ENCODE results near the gene PHF13. TPM values are rescaled to one million over a fixed set of nuclear protein-coding genes. Genes with fewer than 3 reads are reported as not detected.
"Not testable (repeated sequence)": the region's sequence is repeated elsewhere in the genome, so short reads cannot be mapped to it uniquely, and the experiment has no call there.

The PHF13 gene
- total and polyA plus RNA-seq, 5 experiments from 2014 or later, result 1.4 to 8.5 (median 4.3) TPM

GRCh38 chr1:6596886-6597776 lies 16.4 kb upstream of the PHF13 start:
- ATAC-seq, result no peak
- DNase-seq, result no peak
- H3K4me1 Mint-ChIP-seq, result peaks cover 19 to 69% (median 61%) of the 10 kb centered on the region in 4 donors
- peak overlapping the region in 4 of 10 donors; percentile 11 to 29 (median 24) for H3K4me3 Mint-ChIP-seq
- H3K27ac Mint-ChIP-seq, result peak overlapping the region in 5 of 10 donors; percentile 31 to 56 (median 41)
- H3K27me3 Mint-ChIP-seq, result no peaks in the 10 kb centered on the region
- no peaks in the 10 kb centered on the region for H3K9me3 Mint-ChIP-seq
- peaks cover 0 to 52% (median 4%) of the 10 kb centered on the region in 3 donors for H3K36me3 Mint-ChIP-seq
- POLR2A ChIA-PET, result interaction anchor here (0.9 to 1.7 kb wide), 3 partner anchors 9 to 43 kb away, joined by 3 to 7 read pairs (median 5); partner anchors contain the start of gene NOL9

GRCh38 chr1:6597777-6598131 lies 15.8 kb upstream of the PHF13 start:
- Mint-ChIP-seq H3K36me3 (peaks cover 0 to 52% (median 4%) of the 10 kb centered on the region in 3 donors), H3K27ac (peak overlapping the region in 2 of 10 donors; percentile 31 to 62), H3K4me3 (peak overlapping the region in 6 of 10 donors; percentile 9 to 99 (median 24))

GRCh38 chr1:6599141-6599975 lies 14.2 kb upstream of the PHF13 start:
- Mint-ChIP-seq H3K27ac (peak overlapping the region; percentile 71 to 98 (median 90)), H3K27me3 (no peaks in the 10 kb centered on the region), H3K9me3 (no peaks in the 10 kb centered on the region), H3K36me3 (peaks cover 0 to 39% (median 4%) of the 10 kb centered on the region in 3 donors), H3K4me3 (peak overlapping the region; percentile 96 to 99 (median 99)), H3K4me1 (peaks cover 24 to 67% (median 65%) of the 10 kb centered on the region in 4 donors)
- DNase-seq (peak in 9 of 10 donors; percentile 23 to 73 (median 52)), ATAC-seq (peak; percentile 8 to 24)
- POLR2A ChIA-PET, result interaction anchor here (0.6 to 7.9 kb wide), 13 partner anchors 10 to 139 kb away, joined by 3 to 156 read pairs (median 5); partner anchors contain the start of genes NOL9, PHF13, TAS1R1 and THAP3

More at GRCh38 chr1:6597777-6598131, 15.8 kb upstream of the PHF13 start:
- no peak for DNase-seq
- Mint-ChIP-seq H3K9me3 (no peaks in the 10 kb centered on the region), H3K4me1 (peaks cover 19 to 65% (median 59%) of the 10 kb centered on the region in 4 donors), H3K27me3 (no peaks in the 10 kb centered on the region)
- POLR2A ChIA-PET, result interaction anchor here (0.9 to 1.7 kb wide), 4 partner anchors 8 to 44 kb away, joined by 3 to 7 read pairs (median 4); partner anchors contain the start of gene NOL9
- ATAC-seq, result no peak

- H3K27me3 Mint-ChIP-seq, H3K9me3 Mint-ChIP-seq, ATAC-seq, DNase-seq: not testable (repeated sequence)
- Mint-ChIP-seq H3K27ac (peak overlapping the region; percentile 71 to 98 (median 96)), H3K4me3 (peak overlapping the region; percentile 96 to 99 (median 99)), H3K36me3 (peaks cover 0 to 34% (median 4%) of the 10 kb centered on the region in 3 donors), H3K4me1 (peaks cover 24 to 67% (median 64%) of the 10 kb centered on the region in 4 donors)
- POLR2A ChIA-PET, result interaction anchor here (0.8 to 7.9 kb wide), 12 partner anchors 8 to 140 kb away, joined by 3 to 156 read pairs (median 14); partner anchors contain the start of genes NOL9, PHF13, TAS1R1 and THAP3
Observed at GRCh38 chr1:6599991-6600390, 13.5 kb upstream of the PHF13 start.

- Mint-ChIP-seq H3K27ac (peak overlapping the region; percentile 91 to 98 (median 97)), H3K4me3 (peak overlapping the region; percentile 96 to 99 (median 99)), H3K27me3 (no peaks in the 10 kb centered on the region), H3K9me3 (no peaks in the 10 kb centered on the region), H3K36me3 (peaks cover 0 to 29% (median 4%) of the 10 kb centered on the region in 3 donors), H3K4me1 (peaks cover 21 to 62% (median 61%) of the 10 kb centered on the region in 4 donors)
- POLR2A ChIA-PET, result interaction anchor here (0.6 to 7.9 kb wide), 13 partner anchors 8 to 140 kb away, joined by 3 to 156 read pairs (median 6); partner anchors contain the start of genes NOL9, PHF13, TAS1R1 and THAP3
- DNase-seq (no peak), ATAC-seq (peak in 1 of 2 donors; percentile 8)
Observed at GRCh38 chr1:6600410-6601048, 13.0 kb upstream of the PHF13 start.

GRCh38 chr1:6601049-6601922 lies 12.2 kb upstream of the PHF13 start:
- Mint-ChIP-seq H3K4me1 (peaks cover 14 to 56% (median 53%) of the 10 kb centered on the region in 4 donors), H3K27ac (peak overlapping the region; percentile 91 to 98 (median 97)), H3K27me3 (no peaks in the 10 kb centered on the region), H3K9me3 (no peaks in the 10 kb centered on the region), H3K4me3 (peak overlapping the region; percentile 96 to 99 (median 99)), H3K36me3 (peaks cover 0 to 21% (median 4%) of the 10 kb centered on the region in 3 donors)
- DNase-seq (peak in 9 of 10 donors; percentile 41 to 80 (median 57)), ATAC-seq (peak; percentile 25 to 31)
- POLR2A ChIA-PET, result interaction anchor here (0.6 to 7.9 kb wide), 12 partner anchors 9 to 141 kb away, joined by 3 to 156 read pairs (median 15); partner anchors contain the start of genes NOL9, PHF13, TAS1R1 and THAP3

GRCh38 chr1:6601923-6602668 lies 11.4 kb upstream of the PHF13 start:
- Mint-ChIP-seq H3K27ac (peak overlapping the region in 9 of 10 donors; percentile 90 to 98 (median 97)), H3K36me3 (peaks cover 0 to 17% (median 4%) of the 10 kb centered on the region in 3 donors)
- ATAC-seq, result peak; percentile 35 to 48

GRCh38 chr1:6602669-6603237 lies 10.8 kb upstream of the PHF13 start, which contains the start of gene KLHL21:
Gene KLHL21 (minus strand): TSS chr1:6602869. CDS start chr1:6602817, 52 bp downstream.
- Mint-ChIP-seq H3K4me1 (peaks cover 13 to 43% (median 39%) of the 10 kb centered on the region in 4 donors), H3K27me3 (no peaks in the 10 kb centered on the region), H3K9me3 (no peaks in the 10 kb centered on the region), H3K36me3 (peaks cover 0 to 11% (median 4%) of the 10 kb centered on the region in 3 donors), H3K27ac (peak within 1 kb of the TSS; percentile 95 to 99 (median 98)), H3K4me3 (peak within 1 kb of the TSS; percentile 96 to 99 (median 99))
- DNase-seq (peak; percentile 72 to 90 (median 81)), ATAC-seq (peak; percentile 52 to 62)
- POLR2A ChIA-PET, result interaction anchor here (0.5 to 7.9 kb wide), 19 partner anchors 11 to 371 kb away, joined by 3 to 156 read pairs (median 7); partner anchors contain the start of genes CAMTA1, NOL9, PHF13 and PLEKHG5

More at GRCh38 chr1:6601923-6602668, 11.4 kb upstream of the PHF13 start:
- Mint-ChIP-seq H3K4me1 (peaks cover 13 to 48% (median 46%) of the 10 kb centered on the region in 4 donors), H3K9me3 (no peaks in the 10 kb centered on the region), H3K4me3 (peak overlapping the region; percentile 96 to 99 (median 99)), H3K27me3 (no peaks in the 10 kb centered on the region)
- DNase-seq, result peak in 7 of 10 donors; percentile 13 to 66 (median 39)
- POLR2A ChIA-PET, result interaction anchor here (0.5 to 7.9 kb wide), 15 partner anchors 10 to 370 kb away, joined by 3 to 156 read pairs (median 9); partner anchors contain the start of genes CAMTA1, NOL9, PHF13 and PLEKHG5

GRCh38 chr1:6603238-6603914 lies 10.2 kb upstream of the PHF13 start:
- peak in 9 of 10 donors; percentile 45 to 79 (median 73) for DNase-seq
- Mint-ChIP-seq H3K4me3 (peak overlapping the region; percentile 88 to 96 (median 89)), H3K36me3 (peaks cover 0 to 6% (median 2%) of the 10 kb centered on the region in 3 donors), H3K27me3 (no peaks in the 10 kb centered on the region), H3K4me1 (peaks cover 13 to 39% (median 36%) of the 10 kb centered on the region in 4 donors), H3K9me3 (no peaks in the 10 kb centered on the region), H3K27ac (peak overlapping the region; percentile 94 to 99 (median 98))
- peak; percentile 47 to 57 for ATAC-seq
- POLR2A ChIA-PET, result interaction anchor here (0.9 to 7.9 kb wide), 16 partner anchors 10 to 182 kb away, joined by 3 to 156 read pairs (median 8); partner anchors contain the start of genes CAMTA1, NOL9, PHF13 and PLEKHG5
